A673 (cell line): Measurements from ENCODE around the gene TGIF2.

Experiments used
- EZH2 ChIP-seq: fragments of 200-600 bp; sonication (generic); IDR thresholded peaks from 2 replicates; pipeline ENCODE4 v1.6.1; 2017; ENCODE audit warnings: borderline replicate concordance, low read depth, mild to moderate bottlenecking, mixed read lengths, antibody characterized with exemption, low read length; ENCODE audit not compliant: poor library complexity, severe bottlenecking
- TF ChIP-seq, protein P1 (sequence below): fragments of 300-800, 200-600 bp; sonication (generic); conservative IDR thresholded peaks from 2 replicates; pipeline ENCODE4 v1.5.1; 2017; ENCODE audit warnings: low read depth, mild to moderate bottlenecking, antibody characterized with exemption, low read length, moderate library complexity, mixed read lengths

DNA sequence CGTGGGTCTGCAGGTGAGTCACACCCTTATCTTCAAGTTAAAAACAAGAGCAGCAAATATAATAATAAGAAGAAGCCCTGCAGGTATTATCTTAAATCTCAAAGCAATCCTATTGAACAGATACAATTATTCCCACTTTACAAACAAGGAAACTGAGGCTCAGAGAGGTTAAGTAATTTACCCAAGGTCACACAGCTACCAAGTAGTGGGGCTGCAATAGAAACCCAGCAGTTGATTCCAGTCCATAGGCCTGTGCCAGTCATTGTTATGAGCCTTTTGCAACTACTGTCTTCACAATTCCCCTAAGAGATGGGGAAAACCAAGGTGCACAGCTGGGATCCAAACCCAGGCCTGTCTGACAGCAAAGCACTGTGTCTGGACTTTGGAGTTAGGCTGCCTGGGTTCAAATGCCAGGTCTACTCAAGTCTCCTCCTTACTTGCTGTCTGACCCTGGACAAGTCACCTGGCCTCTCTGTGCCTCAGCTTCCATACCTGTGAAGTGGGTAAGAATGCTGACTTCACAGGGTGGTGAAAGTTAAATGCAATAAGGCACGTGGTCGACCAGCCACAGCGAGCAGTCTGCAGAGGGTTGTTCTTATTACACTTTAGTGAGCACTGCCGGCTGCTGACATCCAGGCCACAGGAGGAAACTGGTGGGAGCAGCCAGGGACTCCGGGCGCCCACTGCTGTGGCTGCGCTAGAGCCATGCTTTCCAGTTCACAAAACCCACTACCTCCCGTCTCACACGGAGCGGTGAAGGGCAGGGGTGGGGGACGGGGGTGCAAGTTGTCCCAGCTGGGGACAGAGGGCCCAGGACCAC, 26.0 kb upstream of the TGIF2 start:
- TF ChIP-seq, protein P1, sequence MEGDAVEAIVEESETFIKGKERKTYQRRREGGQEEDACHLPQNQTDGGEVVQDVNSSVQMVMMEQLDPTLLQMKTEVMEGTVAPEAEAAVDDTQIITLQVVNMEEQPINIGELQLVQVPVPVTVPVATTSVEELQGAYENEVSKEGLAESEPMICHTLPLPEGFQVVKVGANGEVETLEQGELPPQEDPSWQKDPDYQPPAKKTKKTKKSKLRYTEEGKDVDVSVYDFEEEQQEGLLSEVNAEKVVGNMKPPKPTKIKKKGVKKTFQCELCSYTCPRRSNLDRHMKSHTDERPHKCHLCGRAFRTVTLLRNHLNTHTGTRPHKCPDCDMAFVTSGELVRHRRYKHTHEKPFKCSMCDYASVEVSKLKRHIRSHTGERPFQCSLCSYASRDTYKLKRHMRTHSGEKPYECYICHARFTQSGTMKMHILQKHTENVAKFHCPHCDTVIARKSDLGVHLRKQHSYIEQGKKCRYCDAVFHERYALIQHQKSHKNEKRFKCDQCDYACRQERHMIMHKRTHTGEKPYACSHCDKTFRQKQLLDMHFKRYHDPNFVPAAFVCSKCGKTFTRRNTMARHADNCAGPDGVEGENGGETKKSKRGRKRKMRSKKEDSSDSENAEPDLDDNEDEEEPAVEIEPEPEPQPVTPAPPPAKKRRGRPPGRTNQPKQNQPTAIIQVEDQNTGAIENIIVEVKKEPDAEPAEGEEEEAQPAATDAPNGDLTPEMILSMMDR, result no peak
- TF ChIP-seq EZH2, result no peak
